UCSD-AML1 (cell line): ENCODE results near the gene POLR3A.

Experiments
- DNase-seq: peaks from one replicate; lab custom pipeline; 2025; ENCODE audit not compliant: unreplicated experiment; lab: John Stamatoyannopoulos, UW

Gene POLR3A

GRCh38 chr10:77983384-77984341, 45.7 kb downstream of the POLR3A start:
- DNase-seq: no peak

GRCh38 chr10:77981281-77981680, 48.0 kb downstream of the POLR3A start:
- no peak for DNase-seq

- DNase-seq: no peak
These were observed 50.1 kb downstream of the POLR3A start for GRCh38 chr10:77979221-77979620.

GRCh38 chr10:77978360-77978759, 51.0 kb downstream of the POLR3A start:
- DNase-seq: no peak

- no peak for DNase-seq
These were observed 51.4 kb downstream of the POLR3A start for GRCh38 chr10:77977934-77978333.

GRCh38 chr10:77977016-77977415, 52.3 kb downstream of the POLR3A start:
- no peak for DNase-seq

- no peak for DNase-seq
These were observed 54.1 kb downstream of the POLR3A start for GRCh38 chr10:77975086-77975666.

- peak; percentile 25 for DNase-seq
These were observed 54.8 kb downstream of the POLR3A start for GRCh38 chr10:77974396-77975074.

GRCh38 chr10:77973276-77973675, 56.0 kb downstream of the POLR3A start:
- DNase-seq: no peak

GRCh38 chr10:77972148-77972547, 57.2 kb downstream of the POLR3A start:
- no peak for DNase-seq

GRCh38 chr10:77971804-77972144, 57.5 kb downstream of the POLR3A start:
- no peak for DNase-seq

- peak; percentile 41 for DNase-seq
These were observed 58.2 kb downstream of the POLR3A start for GRCh38 chr10:77970869-77971803.

- DNase-seq: no peak
These were observed 60.2 kb downstream of the POLR3A start for GRCh38 chr10:77969114-77969513.

GRCh38 chr10:77967611-77968022, 61.7 kb downstream of the POLR3A start:
- no peak for DNase-seq

- no peak for DNase-seq
These were observed 64.0 kb downstream of the POLR3A start for GRCh38 chr10:77965294-77965693.

- no peak for DNase-seq
These were observed 64.5 kb downstream of the POLR3A start for GRCh38 chr10:77964811-77965210.

- DNase-seq: no peak
These were observed 65.4 kb downstream of the POLR3A start for GRCh38 chr10:77963901-77964300.

- no peak for DNase-seq
These were observed 66.8 kb downstream of the POLR3A start for GRCh38 chr10:77962350-77963146.

- DNase-seq: no peak
These were observed 67.6 kb downstream of the POLR3A start for GRCh38 chr10:77961668-77962067.

GRCh38 chr10:77960829-77961329, 68.4 kb downstream of the POLR3A start:
- no peak for DNase-seq
